GM23338 (cell line): ENCODE results near the gene TEX14. TPM values are rescaled to one million over a fixed set of nuclear protein-coding genes. Genes with fewer than 3 reads are reported as not detected.

Experiments
- ATAC-seq: fragments of 200-7000 bp; cut with Tn5 transposase; 3 replicates; pipeline ENCODE4 v1.9.1; 2020
- DNase-seq: peaks from one replicate; pipeline ENCODE4 v3.0.0-alpha.2; 2015; ENCODE audit warnings: low spot score
- H2AFZ ChIP-seq: fragments of 200-600 bp; sonication (generic); 2 replicates; pipeline ENCODE4 v1.8.0; 2016; ENCODE audit warnings: antibody characterized with exemption, mild to moderate bottlenecking, moderate library complexity
- H3F3A ChIP-seq: fragments of 200-600 bp; sonication (generic); replicated peaks from 2 replicates; pipeline ENCODE4 v1.8.0; 2017; ENCODE audit warnings: antibody characterized with exemption, mixed run types, low read depth
- H3K27ac ChIP-seq: fragments of 200-600 bp; sonication (generic); 2 replicates; pipeline ENCODE4 v1.6.1; 2016; ENCODE audit warnings: low read depth
- H3K27me3 ChIP-seq: fragments of 200-600 bp; sonication (generic); 2 replicates; pipeline ENCODE4 v1.8.0; 2016; ENCODE audit warnings: mild to moderate bottlenecking, mixed run types, moderate library complexity; ENCODE audit not compliant: insufficient read depth
- H3K36me3 ChIP-seq: fragments of 200-600 bp; sonication (generic); 2 replicates; pipeline ENCODE4 v1.8.0; 2016; ENCODE audit warnings: mild to moderate bottlenecking; ENCODE audit not compliant: insufficient read depth
- H3K4me1 ChIP-seq: fragments of 200-600 bp; sonication (generic); 2 replicates; pipeline ENCODE4 v1.8.0; 2016; ENCODE audit warnings: mild to moderate bottlenecking, moderate library complexity; ENCODE audit not compliant: insufficient read depth
- H3K4me2 ChIP-seq: fragments of 200-600 bp; sonication (generic); 2 replicates; pipeline ENCODE4 v1.7.1; 2017; ENCODE audit warnings: mixed run types
- H3K4me3 ChIP-seq: fragments of 200-600 bp; sonication (generic); 2 replicates; pipeline ENCODE4 v1.6.1; 2016; ENCODE audit warnings: mixed run types
- H3K79me2 ChIP-seq: fragments of 200-600 bp; sonication (generic); replicated peaks from 2 replicates; pipeline ENCODE4 v1.8.0; 2017; ENCODE audit warnings: mild to moderate bottlenecking; ENCODE audit not compliant: insufficient read depth
- H3K9me2 ChIP-seq: fragments of 200-600 bp; sonication (generic); 2 replicates; pipeline ENCODE4 v1.8.0; 2017; ENCODE audit not compliant: insufficient read depth
- H4K20me1 ChIP-seq: fragments of 200-600 bp; sonication (generic); replicated peaks from 2 replicates; pipeline ENCODE4 v1.8.0; 2017; ENCODE audit warnings: mild to moderate bottlenecking; ENCODE audit not compliant: insufficient read depth
- H3K27ac Mint-ChIP-seq: 2 replicates; pipeline ENCODE4 v1.8.0; 2020; ENCODE audit warnings: inconsistent platforms, mild to moderate bottlenecking, moderate library complexity, mixed read lengths
- H3K27me3 Mint-ChIP-seq: 3 replicates; pipeline ENCODE4 v1.8.0; 2022; ENCODE audit warnings: low read depth, mild to moderate bottlenecking, moderate library complexity, mixed read lengths, inconsistent platforms; ENCODE audit not compliant: insufficient read depth, poor library complexity
- H3K36me3 Mint-ChIP-seq: 3 replicates; pipeline ENCODE4 v1.8.0; 2021; ENCODE audit warnings: low read depth, mild to moderate bottlenecking, inconsistent platforms, moderate library complexity, mixed read lengths
- H3K4me1 Mint-ChIP-seq: 3 replicates; pipeline ENCODE4 v1.8.0; 2020; ENCODE audit warnings: mild to moderate bottlenecking, inconsistent platforms, mixed read lengths
- H3K4me3 Mint-ChIP-seq: 3 replicates; pipeline ENCODE4 v1.8.0; 2021; ENCODE audit warnings: moderate library complexity, mild to moderate bottlenecking, inconsistent platforms, mixed read lengths
- H3K9me3 Mint-ChIP-seq: 3 replicates; pipeline ENCODE4 v1.8.0; 2020; ENCODE audit warnings: moderate library complexity, mild to moderate bottlenecking, inconsistent platforms, mixed read lengths
- CTCF ChIP-seq, 2 experiments: fragments of 200-600 bp in 1 of 2; sonication (generic) in 1 of 2; conservative IDR thresholded peaks; 2 replicates each; pipeline versions ENCODE4 v1.5.1 to v1.6.1; 2016 to 2017; ENCODE audit warnings: antibody characterized with exemption in 2 of 2, low read depth in 2 of 2, mild to moderate bottlenecking in 2 of 2, moderate library complexity in 1 of 2
- ETS1 ChIP-seq: IDR thresholded peaks from 2 replicates; pipeline ENCODE4 v1.6.1; 2016; ENCODE audit warnings: antibody characterized with exemption
- EZH2phosphoT487 ChIP-seq: fragments of 200-600 bp; sonication (generic); IDR thresholded peaks from one replicate; pipeline ENCODE4 v1.8.1; 2018; ENCODE audit warnings: antibody characterized with exemption; ENCODE audit not compliant: unreplicated experiment
- NANOG ChIP-seq: IDR thresholded peaks from 2 replicates; pipeline ENCODE4 v1.6.1; 2016; ENCODE audit warnings: antibody characterized with exemption, borderline replicate concordance
- REST ChIP-seq: IDR thresholded peaks from one replicate; pipeline ENCODE4 v1.6.1; 2018; ENCODE audit warnings: antibody characterized with exemption; ENCODE audit not compliant: unreplicated experiment
- ZNF114 ChIP-seq: fragments of 250-450 bp; sonication (Bioruptor Pico); IDR thresholded peaks from 2 replicates; pipeline ENCODE4 v1.5.0; 2020; ENCODE audit warnings: mild to moderate bottlenecking, moderate library complexity
- ZNF331 ChIP-seq: fragments of 250-450 bp; sonication (Bioruptor Pico); IDR thresholded peaks from 2 replicates; pipeline ENCODE4 v1.5.0; 2020; ENCODE audit warnings: low read depth, mild to moderate bottlenecking, moderate library complexity
- polyA plus RNA-seq: library from polyadenylated mRNA; unstranded; fragments of >200 nt; fragmentation: Nextera tagmentation; extraction: Ambion mirVana; gene quantifications from 2 replicates; pipeline ENCODE4 v1.2.1, GENCODE V29; 2016
- total RNA-seq: library from RNA; depleted of rRNA; stranded (reverse); fragments of >200 nt; shearing (Covaris generic); gene quantifications from 2 replicates; pipeline ENCODE4 v1.2.3, GENCODE V29; 2014

Gene TEX14
- total and polyA plus RNA-seq, 2 experiments from 2014 or later = 0.80 to 2.6 TPM

- Histone ChIP-seq H3K79me2 (no peaks in the 10 kb centered on the region), H3K9me2 (no peaks in the 10 kb centered on the region), H3K36me3 (no peaks in the 10 kb centered on the region)
Observed at GRCh38 chr17:58702708-58703107, 10.9 kb upstream of the TEX14 start.

GRCh38 chr17:58702045-58702476 lies 10.2 kb upstream of the TEX14 start:
- no peaks in the 10 kb centered on the region for H3K9me3 Mint-ChIP-seq
- ATAC-seq = no peak
- H3K27ac Mint-ChIP-seq = no peak overlapping the region
- no peak for TF ChIP-seq REST

More at GRCh38 chr17:58702708-58703107, 10.9 kb upstream of the TEX14 start:
- H3F3A ChIP-seq = no peaks in the 10 kb centered on the region
- H3K4me2 ChIP-seq = no peak overlapping the region
- Mint-ChIP-seq H3K4me3 (no peak overlapping the region), H3K9me3 (no peaks in the 10 kb centered on the region), H3K27me3 (no peaks in the 10 kb centered on the region), H3K4me1 (no peaks in the 10 kb centered on the region), H3K36me3 (peaks cover 10% of the 10 kb centered on the region; the same call in 2 of the 3 replicates), H3K27ac (no peak overlapping the region)
- H3K27me3 ChIP-seq = no peaks in the 10 kb centered on the region
- no peaks in the 10 kb centered on the region for H4K20me1 ChIP-seq
- H3K27ac ChIP-seq = no peak overlapping the region
- H2AFZ ChIP-seq = no peak overlapping the region
- DNase-seq (no peak), ATAC-seq (no peak)
- TF ChIP-seq EZH2phosphoT487 (no peak), ZNF114 (CRISPR knock-in tag) (no peak), CTCF (conservative IDR thresholded peaks at IDR 0.05; ENCODE audit: low read depth in 2 of 2) (no peak), ETS1 (no peak), NANOG (no peak), ZNF331 (no peak)
- no peaks in the 10 kb centered on the region for H3K4me1 ChIP-seq
- H3K4me3 ChIP-seq = no peak overlapping the region

More at GRCh38 chr17:58702045-58702476, 10.2 kb upstream of the TEX14 start:
- H3K4me1 ChIP-seq = no peaks in the 10 kb centered on the region
- no peaks in the 10 kb centered on the region for H3K27me3 ChIP-seq
- Mint-ChIP-seq H3K27me3 (no peaks in the 10 kb centered on the region), H3K36me3 (peaks cover 10% of the 10 kb centered on the region; the same call in 2 of the 3 replicates), H3K4me1 (no peaks in the 10 kb centered on the region), H3K4me3 (no peak overlapping the region)
- no peaks in the 10 kb centered on the region for H3K9me2 ChIP-seq
- no peak overlapping the region for H3K4me3 ChIP-seq
- H3K4me2 ChIP-seq = no peak overlapping the region
- H3K27ac ChIP-seq = no peak overlapping the region
- no peak overlapping the region for H2AFZ ChIP-seq
- H3K79me2 ChIP-seq = no peaks in the 10 kb centered on the region
- no peaks in the 10 kb centered on the region for H3K36me3 ChIP-seq
- H3F3A ChIP-seq = no peaks in the 10 kb centered on the region
- no peaks in the 10 kb centered on the region for H4K20me1 ChIP-seq
- DNase-seq = no peak
